ENCODE results near the gene HEATR3.
A peak's percentile ranks its signal among the peaks of the same experiment; 100 is the strongest.

The HEATR3 gene

GRCh38 chr16:50152807-50153595, 87.2 kb downstream of the HEATR3 start, which contains the start of gene TENT4B:
Gene TENT4B (plus strand): TSS chr16:50153306. CDS start chr16:50153622, 316 bp downstream.
- DNase-seq (ENCODE audit: low read depth in 3 of 3): peak; percentile 74 to 84 (median 76)

GRCh38 chr16:50153596-50154419, 88.0 kb downstream of the HEATR3 start:
- peak in 1 of 3 experiments; percentile 19 for DNase-seq (ENCODE audit: low read depth in 3 of 3)

- DNase-seq (ENCODE audit: low read depth in 3 of 3): no peak
These were observed 88.7 kb downstream of the HEATR3 start for GRCh38 chr16:50154420-50154950.

- no peak for DNase-seq (ENCODE audit: low read depth in 3 of 3)
These were observed 90.2 kb downstream of the HEATR3 start for GRCh38 chr16:50155925-50156324.

Measured in stimulated activated CD4-positive, alpha-beta T cell treated with anti-CD3 and anti-CD28 coated beads, TNF-alpha, amount 100 ng/mL, for 24 hours (primary cell).